BE2C (cell line): Measurements from ENCODE around the gene NKX3-2.

ENCODE experiments used
- DNase-seq: peaks from one replicate; pipeline ENCODE4 v3.0.0-alpha.2; 2020
- H3K27me3 ChIP-seq: fragments of 250-450 bp; sonication (Bioruptor Pico); 2 replicates; pipeline ENCODE4 v1.5.1; 2020; ENCODE audit warnings: mild to moderate bottlenecking
- H3K36me3 ChIP-seq: fragments of 250-450 bp; sonication (Bioruptor Pico); 2 replicates; pipeline ENCODE4 v1.5.1; 2020; ENCODE audit warnings: mild to moderate bottlenecking
- H3K4me1 ChIP-seq: fragments of 250-450 bp; sonication (Bioruptor Pico); 2 replicates; pipeline ENCODE4 v1.5.1; 2020
- H3K4me3 ChIP-seq: 2 replicates; pipeline ENCODE4 v1.5.1; 2011; ENCODE audit warnings: low read depth, low read length
- H3K9me3 ChIP-seq: fragments of 250-450 bp; sonication (Bioruptor Pico); 2 replicates; pipeline ENCODE4 v1.5.1; 2020
- TF ChIP-seq, protein P1 (sequence below): IDR thresholded peaks from 2 replicates; pipeline ENCODE4 v1.5.1; 2012; ENCODE audit warnings: mild to moderate bottlenecking, low read depth, low read length

The NKX3-2 gene

GRCh38 chr4:13509442-13509841 lies 34.9 kb downstream of the NKX3-2 start:
- H3K36me3 ChIP-seq: no peaks in the 10 kb centered on the region
- peaks cover 18% of the 10 kb centered on the region for H3K27me3 ChIP-seq
- H3K9me3 ChIP-seq: no peaks in the 10 kb centered on the region
- no peaks in the 10 kb centered on the region for H3K4me1 ChIP-seq
- DNase-seq: no peak
- no peak overlapping the region for H3K4me3 ChIP-seq
- TF ChIP-seq, protein P1, sequence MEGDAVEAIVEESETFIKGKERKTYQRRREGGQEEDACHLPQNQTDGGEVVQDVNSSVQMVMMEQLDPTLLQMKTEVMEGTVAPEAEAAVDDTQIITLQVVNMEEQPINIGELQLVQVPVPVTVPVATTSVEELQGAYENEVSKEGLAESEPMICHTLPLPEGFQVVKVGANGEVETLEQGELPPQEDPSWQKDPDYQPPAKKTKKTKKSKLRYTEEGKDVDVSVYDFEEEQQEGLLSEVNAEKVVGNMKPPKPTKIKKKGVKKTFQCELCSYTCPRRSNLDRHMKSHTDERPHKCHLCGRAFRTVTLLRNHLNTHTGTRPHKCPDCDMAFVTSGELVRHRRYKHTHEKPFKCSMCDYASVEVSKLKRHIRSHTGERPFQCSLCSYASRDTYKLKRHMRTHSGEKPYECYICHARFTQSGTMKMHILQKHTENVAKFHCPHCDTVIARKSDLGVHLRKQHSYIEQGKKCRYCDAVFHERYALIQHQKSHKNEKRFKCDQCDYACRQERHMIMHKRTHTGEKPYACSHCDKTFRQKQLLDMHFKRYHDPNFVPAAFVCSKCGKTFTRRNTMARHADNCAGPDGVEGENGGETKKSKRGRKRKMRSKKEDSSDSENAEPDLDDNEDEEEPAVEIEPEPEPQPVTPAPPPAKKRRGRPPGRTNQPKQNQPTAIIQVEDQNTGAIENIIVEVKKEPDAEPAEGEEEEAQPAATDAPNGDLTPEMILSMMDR: no peak

- no peak overlapping the region for H3K4me3 ChIP-seq
- peaks cover 38% of the 10 kb centered on the region for H3K27me3 ChIP-seq
- H3K9me3 ChIP-seq: no peaks in the 10 kb centered on the region
- no peaks in the 10 kb centered on the region for H3K4me1 ChIP-seq
- no peak for DNase-seq
- H3K36me3 ChIP-seq: no peaks in the 10 kb centered on the region
- TF ChIP-seq, protein P1: no peak
Observed at GRCh38 chr4:13504374-13504773, 39.9 kb downstream of the NKX3-2 start.

DNA sequence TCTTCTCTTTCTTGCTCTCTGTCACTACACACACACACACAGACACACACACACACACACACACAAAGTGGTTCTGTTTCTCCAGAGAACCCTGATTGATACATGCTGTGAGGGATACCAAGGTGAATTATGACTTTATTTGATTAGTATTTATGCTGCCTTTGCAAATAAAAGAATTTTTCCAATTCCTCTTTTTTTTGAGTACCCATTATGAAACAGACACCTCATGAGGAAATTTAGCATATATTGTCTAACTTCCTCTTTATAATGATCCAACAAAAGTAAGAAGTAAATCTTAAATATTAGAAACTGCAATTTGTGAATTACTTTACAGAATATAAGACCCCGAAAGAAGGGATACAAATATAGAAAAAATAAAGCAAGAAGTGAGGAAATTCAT lies 45.8 kb downstream of the NKX3-2 start:
- Histone ChIP-seq H3K27me3 (peaks cover 43% of the 10 kb centered on the region), H3K4me1 (no peaks in the 10 kb centered on the region), H3K9me3 (no peaks in the 10 kb centered on the region), H3K4me3 (no peak overlapping the region), H3K36me3 (no peaks in the 10 kb centered on the region)
- TF ChIP-seq, protein P1: no peak
- no peak for DNase-seq

DNA sequence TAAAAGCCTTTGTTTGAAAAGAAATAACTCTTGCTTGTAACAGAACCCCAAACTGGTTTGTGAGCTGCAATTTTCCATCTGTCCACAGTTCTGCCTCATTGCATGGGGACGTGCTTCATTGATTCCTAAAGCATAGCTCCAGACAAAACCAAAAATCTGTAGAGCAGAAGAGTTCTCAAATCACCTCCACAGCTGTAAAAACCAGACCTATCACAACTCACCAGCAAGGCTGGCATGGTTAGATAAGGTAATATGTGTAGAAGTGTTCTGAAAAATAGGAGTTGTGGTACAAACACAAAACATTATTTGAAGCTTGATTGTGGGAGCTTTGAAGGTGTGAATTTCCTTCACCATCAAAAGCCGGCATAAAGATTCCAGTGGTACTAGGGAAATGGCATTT lies 47.7 kb downstream of the NKX3-2 start:
- peaks cover 34% of the 10 kb centered on the region for H3K27me3 ChIP-seq
- no peaks in the 10 kb centered on the region for H3K4me1 ChIP-seq
- H3K4me3 ChIP-seq: no peak overlapping the region
- H3K9me3 ChIP-seq: no peaks in the 10 kb centered on the region
- DNase-seq: no peak
- no peaks in the 10 kb centered on the region for H3K36me3 ChIP-seq
- TF ChIP-seq, protein P1: no peak

GRCh38 chr4:13495753-13496152 lies 48.6 kb downstream of the NKX3-2 start:
- H3K9me3 ChIP-seq: no peaks in the 10 kb centered on the region
- peaks cover 28% of the 10 kb centered on the region for H3K27me3 ChIP-seq
- no peak overlapping the region for H3K4me3 ChIP-seq
- H3K4me1 ChIP-seq: no peaks in the 10 kb centered on the region
- TF ChIP-seq, protein P1: no peak
- H3K36me3 ChIP-seq: no peaks in the 10 kb centered on the region
- no peak for DNase-seq

DNA sequence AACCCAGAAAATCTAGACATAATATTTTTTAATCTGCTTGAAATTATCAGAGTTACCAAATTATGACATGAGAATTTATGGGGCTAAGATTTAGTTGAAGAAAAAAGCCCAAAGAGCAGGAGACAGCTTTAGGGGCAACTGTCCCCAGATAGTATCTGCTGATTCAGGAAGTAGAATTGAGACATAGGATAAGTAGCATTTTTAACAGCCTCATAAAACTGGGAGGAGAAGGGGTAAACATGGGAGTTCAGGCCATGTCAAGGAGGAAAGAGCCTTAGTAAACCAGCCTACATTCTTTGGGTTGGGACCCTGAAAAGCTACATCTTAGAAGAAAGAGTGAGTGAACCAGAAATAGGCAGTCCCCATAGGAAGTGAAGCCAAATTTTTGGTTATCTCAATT lies 50.5 kb downstream of the NKX3-2 start:
- Histone ChIP-seq H3K4me3 (no peak overlapping the region), H3K9me3 (no peaks in the 10 kb centered on the region), H3K4me1 (no peaks in the 10 kb centered on the region), H3K36me3 (no peaks in the 10 kb centered on the region), H3K27me3 (peaks cover 19% of the 10 kb centered on the region)
- TF ChIP-seq, protein P1: no peak
- DNase-seq: no peak
